Progenitor cell of endocrine pancreas (in vitro differentiated cells): ENCODE data around the gene HFE. TPM values are rescaled to one million over a fixed set of nuclear protein-coding genes. Genes with fewer than 3 reads are reported as not detected.

Experiments used
- DNase-seq: peaks from one replicate; pipeline ENCODE4 v3.0.0; 2021; ENCODE audit warnings: low spot score; ENCODE audit not compliant: unreplicated experiment
- H3K27ac Mint-ChIP-seq: 2 replicates; pipeline ENCODE4 v1.8.0; 2021; ENCODE audit warnings: mild to moderate bottlenecking, moderate library complexity, mixed read lengths
- H3K27me3 Mint-ChIP-seq: 2 replicates; pipeline ENCODE4 v1.8.0; 2021; ENCODE audit warnings: mixed read lengths
- H3K36me3 Mint-ChIP-seq: 2 replicates; pipeline ENCODE4 v1.8.0; 2022; ENCODE audit warnings: mixed read lengths; ENCODE audit not compliant: insufficient read depth
- H3K4me1 Mint-ChIP-seq: 2 replicates; pipeline ENCODE4 v1.8.0; 2021; ENCODE audit warnings: low read depth, mixed read lengths
- H3K4me3 Mint-ChIP-seq: 2 replicates; pipeline ENCODE4 v1.8.0; 2021; ENCODE audit warnings: low read depth, mild to moderate bottlenecking, moderate library complexity, mixed read lengths
- H3K9me3 Mint-ChIP-seq: 2 replicates; pipeline ENCODE4 v1.8.0; 2021; ENCODE audit warnings: low read depth, mixed read lengths
- CTCF ChIP-seq: fragments of 200-600 bp; sonication (generic); IDR thresholded peaks from one replicate; pipeline ENCODE4 v1.5.0; 2021; ENCODE audit warnings: antibody characterized with exemption, mild to moderate bottlenecking; ENCODE audit not compliant: unreplicated experiment
- total RNA-seq: library from RNA; stranded (reverse); gene quantifications from 2 replicates; pipeline ENCODE4 v1.2.1, GENCODE V29; 2021

The HFE gene
- total RNA-seq, 1 donor from 2014 or later = 1.1 TPM

- Mint-ChIP-seq H3K27me3 (no peaks in the 10 kb centered on the region), H3K9me3 (no peaks in the 10 kb centered on the region), H3K36me3 (peaks cover 10% of the 10 kb centered on the region), H3K4me1 (peaks cover 2% of the 10 kb centered on the region), H3K4me3 (no peak overlapping the region), H3K27ac (no peak overlapping the region)
- no peak for TF ChIP-seq CTCF
- no peak for DNase-seq
Measured at GRCh38 chr6:26133730-26134129, 46.5 kb downstream of the HFE start.

DNA sequence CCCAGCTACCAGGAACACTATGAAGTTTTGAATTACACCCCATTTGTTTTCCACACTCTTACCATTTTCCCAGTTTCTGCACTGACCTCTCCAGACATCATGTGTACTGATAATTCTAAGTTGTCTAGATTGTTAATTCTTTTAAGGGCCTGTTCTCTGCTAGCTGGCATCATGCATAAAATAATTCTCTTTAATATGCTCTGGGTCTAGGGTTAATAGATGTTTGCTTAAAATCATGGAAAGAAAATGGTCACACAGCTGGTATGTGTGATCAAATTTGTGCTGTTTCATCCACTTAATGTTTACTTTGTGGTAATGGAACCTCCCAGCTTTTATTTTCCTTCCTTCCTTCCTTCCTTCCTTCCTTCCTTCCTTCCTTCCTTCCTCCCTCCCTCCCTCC lies 49.1 kb downstream of the HFE start:
- no peak for DNase-seq
- Mint-ChIP-seq H3K27me3 (no peaks in the 10 kb centered on the region), H3K27ac (no peak overlapping the region), H3K36me3 (peaks cover 6% of the 10 kb centered on the region), H3K4me1 (peaks cover 7% of the 10 kb centered on the region), H3K4me3 (no peak overlapping the region), H3K9me3 (no peaks in the 10 kb centered on the region)
- TF ChIP-seq CTCF = no peak

- TF ChIP-seq CTCF = no peak
- Mint-ChIP-seq H3K36me3 (peaks cover 2% of the 10 kb centered on the region), H3K4me3 (no peak overlapping the region)
Measured at GRCh38 chr6:26140254-26140966, 53.2 kb downstream of the HFE start.

DNA sequence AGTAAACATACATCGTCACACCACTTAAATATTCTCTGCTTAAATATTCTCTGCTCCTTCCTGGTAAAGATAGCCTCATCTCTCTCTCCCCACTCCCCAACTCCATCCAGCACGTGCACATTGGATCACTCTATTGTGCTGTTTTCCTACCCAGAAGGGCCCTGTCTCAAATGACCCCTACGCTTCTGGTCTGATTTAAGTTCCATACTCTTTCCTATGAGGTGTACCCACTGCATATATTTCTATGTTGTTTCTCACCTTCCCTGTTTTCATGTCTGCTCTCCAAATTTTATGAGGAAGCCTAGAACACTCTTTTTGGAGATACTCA lies 53.7 kb downstream of the HFE start:
- Mint-ChIP-seq H3K4me1 (peaks cover 22% of the 10 kb centered on the region), H3K27me3 (no peaks in the 10 kb centered on the region), H3K36me3 (peaks cover 2% of the 10 kb centered on the region), H3K27ac (peak overlapping the region; percentile 81), H3K4me3 (no peak overlapping the region), H3K9me3 (no peaks in the 10 kb centered on the region)
- TF ChIP-seq CTCF = no peak
- no peak for DNase-seq

More at GRCh38 chr6:26140254-26140966, 53.2 kb downstream of the HFE start:
- DNase-seq = no peak
- Mint-ChIP-seq H3K27ac (peak overlapping the region; percentile 81), H3K9me3 (no peaks in the 10 kb centered on the region), H3K4me1 (peaks cover 22% of the 10 kb centered on the region), H3K27me3 (no peaks in the 10 kb centered on the region)

- no peaks in the 10 kb centered on the region for H3K27me3 Mint-ChIP-seq
- TF ChIP-seq CTCF = no peak
- peak overlapping the region; percentile 81 for H3K27ac Mint-ChIP-seq
- DNase-seq = no peak
- H3K36me3 Mint-ChIP-seq = peaks cover 2% of the 10 kb centered on the region
- no peaks in the 10 kb centered on the region for H3K9me3 Mint-ChIP-seq
- H3K4me3 Mint-ChIP-seq = no peak overlapping the region
- H3K4me1 Mint-ChIP-seq = peaks cover 22% of the 10 kb centered on the region
Measured at GRCh38 chr6:26141378-26141904, 54.2 kb downstream of the HFE start.
